ENCODE results near the gene ROBO1.

Gene ROBO1

DNA sequence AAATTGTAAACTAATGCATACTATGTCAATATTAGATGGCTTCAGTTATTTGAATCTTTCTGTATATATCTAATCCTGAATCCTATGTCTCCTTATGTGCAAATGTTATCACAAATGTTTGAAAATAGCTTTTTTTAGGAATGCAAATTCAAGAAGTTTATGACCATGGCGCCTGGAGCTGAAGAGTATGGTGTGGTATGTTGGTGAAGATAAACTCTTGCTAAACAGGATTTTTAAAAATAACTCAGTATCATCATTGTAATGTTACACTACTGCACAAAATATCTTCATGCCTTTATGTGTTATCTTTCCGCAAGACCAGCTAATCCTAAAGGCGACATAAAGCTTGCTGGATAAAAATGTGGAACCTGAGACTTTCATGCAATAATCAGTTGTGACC is 382.6 kb downstream of the ROBO1 start:
- H3K4me1 ChIP-seq (ENCODE audit: low read length), result no peaks in the 10 kb centered on the region
- H3K36me3 ChIP-seq (replicated peaks; ENCODE audit: insufficient read depth, low read length), result no peaks in the 10 kb centered on the region
- H3K27ac ChIP-seq (ENCODE audit: low read length), result no peak overlapping the region
- no peaks in the 10 kb centered on the region for H3F3A ChIP-seq (ENCODE audit: insufficient read depth, low read length)
- no peak for DNase-seq
- H3K9ac ChIP-seq (ENCODE audit: low read length), result no peak overlapping the region
- H3K9me3 ChIP-seq (replicated peaks; ENCODE audit: insufficient read depth, low read length), result no peaks in the 10 kb centered on the region
- H3K79me2 ChIP-seq (ENCODE audit: low read length), result no peaks in the 10 kb centered on the region
- H3K9me2 ChIP-seq (replicated peaks; ENCODE audit: insufficient read depth, low read length), result 0 out of 2 replicates have a peak, but pooled peaks cover 3% of the 10 kb centered on the region
- no peak overlapping the region for H3K4me3 ChIP-seq (ENCODE audit: low read length)
- no peak overlapping the region for H2AFZ ChIP-seq (ENCODE audit: low read length)
- no peak overlapping the region for H3K4me2 ChIP-seq (ENCODE audit: low read depth, low read length)
- TF ChIP-seq EZH2phosphoT487 (IDR thresholded peaks at IDR 0.05; ENCODE audit: low read length) (no peak), EZH2 (optimal IDR thresholded peaks at IDR 0.05; ENCODE audit: low read depth, low read length) (no peak)
- TF ChIP-seq, protein P1, sequence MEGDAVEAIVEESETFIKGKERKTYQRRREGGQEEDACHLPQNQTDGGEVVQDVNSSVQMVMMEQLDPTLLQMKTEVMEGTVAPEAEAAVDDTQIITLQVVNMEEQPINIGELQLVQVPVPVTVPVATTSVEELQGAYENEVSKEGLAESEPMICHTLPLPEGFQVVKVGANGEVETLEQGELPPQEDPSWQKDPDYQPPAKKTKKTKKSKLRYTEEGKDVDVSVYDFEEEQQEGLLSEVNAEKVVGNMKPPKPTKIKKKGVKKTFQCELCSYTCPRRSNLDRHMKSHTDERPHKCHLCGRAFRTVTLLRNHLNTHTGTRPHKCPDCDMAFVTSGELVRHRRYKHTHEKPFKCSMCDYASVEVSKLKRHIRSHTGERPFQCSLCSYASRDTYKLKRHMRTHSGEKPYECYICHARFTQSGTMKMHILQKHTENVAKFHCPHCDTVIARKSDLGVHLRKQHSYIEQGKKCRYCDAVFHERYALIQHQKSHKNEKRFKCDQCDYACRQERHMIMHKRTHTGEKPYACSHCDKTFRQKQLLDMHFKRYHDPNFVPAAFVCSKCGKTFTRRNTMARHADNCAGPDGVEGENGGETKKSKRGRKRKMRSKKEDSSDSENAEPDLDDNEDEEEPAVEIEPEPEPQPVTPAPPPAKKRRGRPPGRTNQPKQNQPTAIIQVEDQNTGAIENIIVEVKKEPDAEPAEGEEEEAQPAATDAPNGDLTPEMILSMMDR (IDR thresholded peaks at IDR 0.05; ENCODE audit: low read length), result no peak
- H4K20me1 ChIP-seq (ENCODE audit: insufficient read depth, low read length), result no peaks in the 10 kb centered on the region
- H3K27me3 ChIP-seq (replicated peaks; ENCODE audit: insufficient read depth, low read length), result no peaks in the 10 kb centered on the region

DNA sequence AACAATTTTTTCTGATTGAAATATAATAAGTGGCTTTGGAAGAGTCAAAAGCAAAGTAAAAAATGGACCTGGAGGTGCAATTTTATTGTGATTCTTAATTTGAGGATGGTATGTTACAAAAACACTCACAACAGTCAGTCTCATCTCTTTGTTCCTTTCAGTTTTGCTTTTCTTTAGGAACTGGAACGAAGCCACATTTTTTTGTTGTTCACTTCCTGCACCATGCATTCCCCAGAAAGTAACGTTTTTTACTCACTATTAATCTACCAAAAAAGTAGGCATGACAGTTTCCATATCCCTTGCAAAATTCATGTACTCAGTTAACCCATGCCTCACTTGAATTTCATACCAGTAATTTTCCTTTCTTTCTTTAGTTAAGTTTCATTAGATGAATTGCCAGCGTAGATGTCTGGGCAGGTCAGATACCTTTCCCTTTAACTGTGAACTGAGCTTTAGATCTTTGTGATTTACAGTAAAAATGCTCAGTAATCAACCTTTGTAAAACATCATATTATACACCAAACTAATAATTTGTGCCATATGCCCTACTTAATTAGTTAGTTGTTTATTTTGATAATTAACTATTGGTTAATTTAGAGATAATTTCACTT is 384.3 kb downstream of the ROBO1 start:
- 0 out of 2 replicates have a peak overlapping the region, but pooled peaks have one; percentile 3 for H3K4me2 ChIP-seq (ENCODE audit: low read depth, low read length)
- H3K9me2 ChIP-seq (replicated peaks; ENCODE audit: insufficient read depth, low read length), result no peaks in the 10 kb centered on the region
- DNase-seq, result no peak
- H3K79me2 ChIP-seq (ENCODE audit: low read length), result no peaks in the 10 kb centered on the region
- no peaks in the 10 kb centered on the region for H4K20me1 ChIP-seq (ENCODE audit: insufficient read depth, low read length)
- H3K9ac ChIP-seq (ENCODE audit: low read length), result no peak overlapping the region
- peak overlapping the region; percentile 11; the same call in 1 of the 2 replicates for H2AFZ ChIP-seq (ENCODE audit: low read length)
- H3K4me3 ChIP-seq (ENCODE audit: low read length), result no peak overlapping the region
- H3F3A ChIP-seq (ENCODE audit: insufficient read depth, low read length), result no peaks in the 10 kb centered on the region
- TF ChIP-seq, protein P1 (IDR thresholded peaks at IDR 0.05; ENCODE audit: low read length), result no peak
- TF ChIP-seq EZH2 (optimal IDR thresholded peaks at IDR 0.05; ENCODE audit: low read depth, low read length) (no peak), EZH2phosphoT487 (IDR thresholded peaks at IDR 0.05; ENCODE audit: low read length) (no peak)
- H3K27ac ChIP-seq (ENCODE audit: low read length), result no peak overlapping the region
- H3K4me1 ChIP-seq (ENCODE audit: low read length), result no peaks in the 10 kb centered on the region
- H3K27me3 ChIP-seq (replicated peaks; ENCODE audit: insufficient read depth, low read length), result no peaks in the 10 kb centered on the region
- H3K9me3 ChIP-seq (replicated peaks; ENCODE audit: insufficient read depth, low read length), result no peaks in the 10 kb centered on the region
- H3K36me3 ChIP-seq (replicated peaks; ENCODE audit: insufficient read depth, low read length), result no peaks in the 10 kb centered on the region

DNA sequence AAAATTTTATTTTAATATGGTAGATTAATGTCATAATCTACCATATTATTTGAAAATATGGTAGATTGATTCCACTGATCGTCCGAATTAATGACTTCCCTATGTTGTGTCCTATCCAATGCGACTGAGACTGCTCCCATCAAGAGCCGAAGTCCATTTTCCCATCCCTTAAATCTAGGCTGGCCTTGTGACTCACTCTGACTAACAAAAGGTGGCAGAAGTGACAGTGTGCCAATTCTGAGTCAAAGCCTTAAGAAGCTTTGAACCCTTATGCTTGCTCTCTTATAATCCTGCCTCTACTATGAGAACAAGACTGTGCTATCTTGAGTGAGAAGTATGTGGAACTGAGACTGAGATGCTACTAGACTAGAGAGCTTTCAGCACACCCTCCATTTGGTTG is 387.2 kb downstream of the ROBO1 start:
- Histone ChIP-seq H3K27ac (ENCODE audit: low read length) (no peak overlapping the region), H3K4me1 (ENCODE audit: low read length) (no peaks in the 10 kb centered on the region), H3K4me3 (ENCODE audit: low read length) (no peak overlapping the region), H3K4me2 (ENCODE audit: low read depth, low read length) (no peak overlapping the region), H4K20me1 (ENCODE audit: insufficient read depth, low read length) (no peaks in the 10 kb centered on the region), H3F3A (ENCODE audit: insufficient read depth, low read length) (no peaks in the 10 kb centered on the region), H3K36me3 (replicated peaks; ENCODE audit: insufficient read depth, low read length) (no peaks in the 10 kb centered on the region), H3K79me2 (ENCODE audit: low read length) (no peaks in the 10 kb centered on the region), H3K27me3 (replicated peaks; ENCODE audit: insufficient read depth, low read length) (no peaks in the 10 kb centered on the region), H2AFZ (ENCODE audit: low read length) (no peak overlapping the region), H3K9ac (ENCODE audit: low read length) (no peak overlapping the region), H3K9me3 (replicated peaks; ENCODE audit: insufficient read depth, low read length) (no peaks in the 10 kb centered on the region), H3K9me2 (replicated peaks; ENCODE audit: insufficient read depth, low read length) (no peaks in the 10 kb centered on the region)
- no peak for DNase-seq
- no peak for TF ChIP-seq EZH2 (optimal IDR thresholded peaks at IDR 0.05; ENCODE audit: low read depth, low read length)
- no peak for TF ChIP-seq EZH2phosphoT487 (IDR thresholded peaks at IDR 0.05; ENCODE audit: low read length)
- TF ChIP-seq, protein P1 (IDR thresholded peaks at IDR 0.05; ENCODE audit: low read length), result no peak

Data from MM.1S (cell line).